Keratinocyte (primary cell): ENCODE measurements around the gene PDE3A.

Experiments
- EZH2 ChIP-seq: IDR thresholded peaks from one replicate; pipeline ENCODE4 v1.6.1; 2012; ENCODE audit warnings: inconsistent platforms, mild to moderate bottlenecking, low read length, moderate library complexity
- TF ChIP-seq, protein P1 (sequence below), 3 experiments: IDR thresholded peaks in 1 of 3; conservative IDR thresholded peaks in 1 of 3; optimal IDR thresholded peaks in 1 of 3; 2 replicates in 2 of 3; 3 replicates in 1 of 3; pipeline versions ENCODE3 to v1.5.1; 2011; ENCODE audit warnings: low read length in 3 of 3, mild to moderate bottlenecking in 3 of 3, moderate library complexity in 2 of 3, control low read depth in 1 of 3, inconsistent platforms in 1 of 3; ENCODE audit not compliant: insufficient read depth in 2 of 3; ENCODE audit errors: extremely low read depth in 1 of 3

- TF ChIP-seq, protein P1, sequence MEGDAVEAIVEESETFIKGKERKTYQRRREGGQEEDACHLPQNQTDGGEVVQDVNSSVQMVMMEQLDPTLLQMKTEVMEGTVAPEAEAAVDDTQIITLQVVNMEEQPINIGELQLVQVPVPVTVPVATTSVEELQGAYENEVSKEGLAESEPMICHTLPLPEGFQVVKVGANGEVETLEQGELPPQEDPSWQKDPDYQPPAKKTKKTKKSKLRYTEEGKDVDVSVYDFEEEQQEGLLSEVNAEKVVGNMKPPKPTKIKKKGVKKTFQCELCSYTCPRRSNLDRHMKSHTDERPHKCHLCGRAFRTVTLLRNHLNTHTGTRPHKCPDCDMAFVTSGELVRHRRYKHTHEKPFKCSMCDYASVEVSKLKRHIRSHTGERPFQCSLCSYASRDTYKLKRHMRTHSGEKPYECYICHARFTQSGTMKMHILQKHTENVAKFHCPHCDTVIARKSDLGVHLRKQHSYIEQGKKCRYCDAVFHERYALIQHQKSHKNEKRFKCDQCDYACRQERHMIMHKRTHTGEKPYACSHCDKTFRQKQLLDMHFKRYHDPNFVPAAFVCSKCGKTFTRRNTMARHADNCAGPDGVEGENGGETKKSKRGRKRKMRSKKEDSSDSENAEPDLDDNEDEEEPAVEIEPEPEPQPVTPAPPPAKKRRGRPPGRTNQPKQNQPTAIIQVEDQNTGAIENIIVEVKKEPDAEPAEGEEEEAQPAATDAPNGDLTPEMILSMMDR (optimal IDR thresholded peaks at IDR 0.05 in 1 of 3, IDR thresholded peaks at IDR 0.05 in 1 of 3, conservative IDR thresholded peaks at IDR 0.05 in 1 of 3; ENCODE audit: extremely low read depth in 1 of 3, insufficient read depth in 2 of 3, low read length in 3 of 3): no peak
- no peak for TF ChIP-seq EZH2
Observed at GRCh38 chr12:20599757-20600156, 231.4 kb downstream of the PDE3A start.
